Activated CD4-positive, alpha-beta T cell treated with anti-CD3 and anti-CD28 coated beads for 1 hour (primary cell): ENCODE results near the gene BCL3.
A peak's percentile ranks its signal among the peaks of the same experiment; 100 is the strongest.
"Not testable (repeated sequence)": the region's sequence is repeated elsewhere in the genome, so short reads cannot be mapped to it uniquely, and the experiment has no call there.

Experiments
- DNase-seq: peaks from one replicate; pipeline ENCODE4 v3.0.0-alpha.2; 2020

BCL3 gene

DNA sequence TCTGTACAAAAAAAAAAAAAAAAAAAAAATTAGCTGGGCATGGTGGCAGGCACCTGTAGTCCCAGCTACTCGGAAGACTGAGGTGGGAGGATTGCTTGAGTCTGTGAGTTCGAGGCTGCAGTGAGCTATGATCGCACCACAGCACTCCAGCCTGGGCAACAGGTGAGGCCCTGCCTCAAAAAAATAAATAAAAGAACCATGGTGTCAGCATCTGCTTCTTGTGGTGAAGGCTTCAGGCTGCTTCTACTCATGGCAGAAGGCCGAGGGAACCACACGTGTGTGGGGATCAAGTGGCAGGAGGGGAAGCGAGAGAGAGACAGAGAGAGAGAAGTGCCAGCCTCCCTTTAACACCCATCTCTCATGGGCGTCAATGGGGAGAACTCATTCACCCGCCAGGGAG is 13.5 kb downstream of the BCL3 start:
- DNase-seq: no peak

- DNase-seq: no peak
Measured at GRCh38 chr19:44765033-44765948, 16.8 kb downstream of the BCL3 start.

DNA sequence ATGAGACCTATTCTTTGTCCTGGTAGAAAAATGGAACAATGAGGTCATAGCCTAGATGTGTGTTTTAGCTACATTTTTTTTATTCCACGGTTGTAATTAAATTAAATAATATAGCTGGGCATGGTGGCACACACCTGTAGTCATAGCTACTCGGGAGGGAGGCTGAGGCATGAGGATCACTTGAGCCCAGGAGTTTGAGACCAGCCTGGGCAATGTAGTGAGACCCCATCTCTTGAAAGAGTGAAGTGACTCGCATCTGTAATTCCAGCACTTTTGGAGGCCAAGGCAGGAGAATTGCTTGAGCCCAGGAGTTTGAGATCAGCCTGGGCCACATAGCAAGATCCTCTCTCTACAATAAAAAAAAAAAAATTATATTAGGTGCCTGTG is 17.4 kb downstream of the BCL3 start:
- DNase-seq: no peak

DNA sequence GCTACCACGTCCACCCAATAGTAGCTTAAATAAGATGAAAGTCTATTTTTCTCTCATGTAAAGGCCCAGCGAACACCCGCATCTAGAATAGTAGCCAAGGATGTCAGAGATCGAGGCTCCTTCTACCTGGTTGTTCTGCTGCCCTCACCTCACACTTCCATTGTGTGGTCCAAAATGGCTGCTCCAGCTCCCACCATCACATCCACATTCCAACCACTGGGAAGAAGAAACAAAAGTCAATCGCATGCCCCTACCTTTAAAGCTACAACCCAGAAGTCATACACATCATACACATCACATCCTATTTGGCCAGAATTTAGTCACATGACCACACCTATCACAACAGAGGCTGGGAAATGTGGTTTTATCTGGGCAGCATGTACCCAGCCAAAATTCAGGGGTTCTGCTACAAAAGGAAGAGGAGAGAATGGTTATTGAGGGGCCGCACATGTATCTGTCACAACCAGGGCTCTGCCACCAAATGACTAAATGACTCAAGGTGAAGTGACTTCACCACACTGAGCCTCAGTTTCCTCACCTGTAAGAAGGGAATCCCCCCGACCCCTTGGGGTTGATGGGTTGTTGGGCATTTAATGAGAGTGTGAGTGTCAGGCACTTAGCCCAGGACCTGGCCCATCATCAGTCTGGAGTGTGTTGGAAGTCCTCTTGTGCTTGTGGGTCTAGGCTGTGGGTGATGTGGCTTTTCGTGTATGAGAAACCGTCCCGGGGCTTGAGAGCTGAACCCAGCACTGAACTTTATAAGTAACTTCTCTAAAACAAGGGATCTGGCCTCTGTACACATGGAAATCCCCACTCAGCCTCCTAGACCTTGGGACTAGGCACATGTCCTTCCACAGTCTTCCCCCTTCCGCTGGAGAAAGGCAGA is 19.0 kb downstream of the BCL3 start:
- DNase-seq: no peak

DNA sequence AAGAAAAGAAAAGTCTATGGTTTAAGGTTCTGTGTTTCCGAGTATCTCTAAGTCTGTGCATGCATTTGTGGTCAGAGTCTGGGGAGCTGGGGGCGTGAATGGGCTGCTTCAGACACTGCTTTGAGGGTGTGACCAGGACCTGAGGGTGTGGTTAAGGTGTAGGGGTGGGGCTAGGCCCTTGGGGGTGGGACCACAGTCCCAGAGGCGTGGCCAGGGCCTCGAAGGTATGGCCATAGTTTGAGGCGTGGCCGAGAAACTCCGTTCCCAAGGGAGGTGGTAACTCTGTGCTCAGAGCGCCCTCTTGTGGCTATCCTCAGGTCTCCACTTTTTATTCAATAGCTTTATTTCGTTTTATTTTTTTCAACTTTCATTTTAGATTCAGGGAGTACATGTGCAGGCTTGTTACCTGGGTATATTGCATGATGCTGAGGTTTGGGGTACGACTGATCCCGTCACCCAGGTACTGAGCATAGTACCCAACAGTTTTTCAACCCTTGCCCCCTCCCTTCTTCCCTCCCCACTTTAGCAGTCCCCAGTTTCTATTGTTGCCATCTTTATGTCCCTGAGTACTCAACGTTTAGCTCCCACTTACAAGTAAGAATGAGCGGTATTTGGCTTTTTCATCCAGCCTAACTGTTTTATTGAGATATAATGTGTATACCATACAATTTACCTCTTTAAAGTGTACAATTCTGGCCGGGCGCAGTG is 22.2 kb downstream of the BCL3 start:
- DNase-seq: peak; percentile 97

- not testable (repeated sequence) for DNase-seq
Measured at GRCh38 chr19:44772144-44772543, 23.6 kb downstream of the BCL3 start.

GRCh38 chr19:44772959-44773358 is 24.5 kb downstream of the BCL3 start:
- DNase-seq: no peak

DNA sequence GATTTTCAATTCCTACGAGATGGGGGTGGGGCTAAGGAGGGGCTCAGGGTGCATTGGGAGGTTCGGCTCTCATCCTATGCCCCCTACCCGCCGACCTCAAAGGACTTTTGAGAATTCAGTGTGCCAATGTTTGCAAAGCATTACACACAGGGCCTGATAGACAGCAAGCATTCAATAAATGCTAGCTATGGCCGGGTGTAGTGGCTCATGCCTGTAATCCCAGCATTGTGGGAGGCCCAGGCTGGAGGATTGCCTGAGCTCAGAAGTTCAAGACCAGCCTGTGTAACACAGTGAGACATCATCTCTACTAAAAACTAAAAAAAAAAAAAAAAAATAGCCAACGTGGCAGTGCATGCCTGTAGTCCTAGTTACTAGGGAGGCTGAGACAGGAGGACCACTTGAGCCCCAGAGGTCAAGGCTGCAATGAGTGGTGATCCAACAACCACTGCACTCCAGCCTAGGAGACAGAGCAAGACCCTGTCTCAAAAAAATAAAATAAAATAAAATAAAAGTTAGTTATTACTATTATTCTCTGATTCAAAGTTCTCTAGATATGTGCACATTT is 27.2 kb downstream of the BCL3 start:
- DNase-seq: no peak

DNA sequence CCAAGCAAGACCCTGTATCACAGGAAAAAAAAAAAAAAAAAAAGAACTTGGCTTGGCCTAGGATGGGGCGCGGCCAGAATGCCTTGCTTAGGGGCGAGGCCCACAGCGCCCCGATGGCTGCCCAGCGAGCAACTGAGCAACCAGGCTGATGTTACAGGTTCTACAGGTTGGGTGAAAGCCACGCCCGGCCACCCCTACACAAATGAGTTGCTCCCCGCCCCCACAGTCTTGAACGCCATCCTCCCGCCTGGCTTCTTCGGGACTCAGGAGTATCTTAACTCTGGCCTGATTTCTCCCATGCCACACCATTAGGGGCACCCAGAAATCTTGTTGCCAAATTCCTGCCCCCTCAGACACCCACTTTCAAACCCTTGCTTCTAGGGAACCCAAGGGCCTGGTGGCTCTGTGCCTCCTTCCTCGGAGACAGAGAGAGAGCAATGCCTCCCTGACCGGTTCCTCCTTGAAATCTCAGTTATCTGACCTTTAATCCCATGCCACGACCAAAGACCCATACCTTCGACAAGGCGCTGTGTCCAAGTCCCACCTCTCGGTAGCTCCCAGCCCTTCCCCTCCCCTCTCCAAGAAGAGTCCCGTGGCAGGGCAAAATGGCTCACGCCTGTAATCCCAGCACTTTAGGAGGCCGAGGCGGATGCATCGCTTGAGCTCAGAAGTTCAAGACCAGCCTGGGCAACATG is 28.0 kb downstream of the BCL3 start:
- DNase-seq: no peak

- DNase-seq: no peak
Measured at GRCh38 chr19:44777715-44778347, 29.3 kb downstream of the BCL3 start, which contains the start of gene CBLC. Gene CBLC (plus strand): TSS chr19:44777890. CDS start chr19:44777932, 42 bp downstream.

- no peak for DNase-seq
Measured at GRCh38 chr19:44779150-44779549, 30.6 kb downstream of the BCL3 start.

DNA sequence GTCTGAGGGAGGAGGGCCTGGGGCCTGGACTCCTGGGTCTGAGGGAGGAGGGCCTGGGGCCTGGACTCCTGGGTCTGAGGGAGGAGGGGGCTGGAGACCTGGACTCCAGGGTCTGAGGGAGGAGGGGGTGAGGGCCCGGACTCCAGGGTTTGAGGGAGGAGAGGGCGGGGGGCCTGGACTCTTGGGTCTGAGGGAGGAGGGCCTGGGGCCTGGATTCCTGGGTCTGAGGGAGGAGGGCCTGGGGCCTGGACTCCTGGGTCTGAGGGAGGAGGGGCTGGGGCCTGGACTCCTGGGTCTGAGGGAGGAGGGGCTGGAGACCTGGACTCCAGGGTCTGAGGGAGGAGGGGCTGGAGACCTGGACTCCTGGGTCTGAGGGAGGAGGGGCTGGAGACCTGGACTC is 33.2 kb downstream of the BCL3 start:
- DNase-seq: not testable (repeated sequence)

- no peak for DNase-seq
Measured at GRCh38 chr19:44782729-44783128, 34.2 kb downstream of the BCL3 start.

DNA sequence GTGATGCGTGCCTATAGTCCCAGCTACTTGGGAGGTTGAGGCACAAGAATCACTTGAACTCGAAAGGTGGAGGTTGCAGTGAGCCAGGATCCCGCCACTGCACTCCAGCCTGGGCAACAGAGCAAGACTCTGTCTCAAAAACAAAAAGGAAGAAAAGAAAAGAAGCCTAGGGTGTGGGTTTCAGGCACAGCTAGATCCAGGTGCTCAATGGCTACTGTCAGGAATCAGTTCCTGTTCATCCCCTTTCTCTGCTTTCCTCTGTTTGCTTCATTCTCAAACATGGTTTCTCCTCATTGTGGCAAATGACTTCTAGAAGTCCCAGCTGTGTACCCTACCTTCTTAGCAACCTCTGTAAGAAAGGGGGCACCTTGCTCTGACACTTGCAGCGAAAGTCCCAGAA is 35.0 kb downstream of the BCL3 start:
- DNase-seq: no peak

- DNase-seq: no peak
Measured at GRCh38 chr19:44785271-44785670, 36.8 kb downstream of the BCL3 start.

- no peak for DNase-seq
Measured at GRCh38 chr19:44785993-44786392, 37.5 kb downstream of the BCL3 start.

GRCh38 chr19:44788971-44789370 is 40.5 kb downstream of the BCL3 start:
- no peak for DNase-seq

- no peak for DNase-seq
Measured at GRCh38 chr19:44789943-44790483, 41.5 kb downstream of the BCL3 start.

DNA sequence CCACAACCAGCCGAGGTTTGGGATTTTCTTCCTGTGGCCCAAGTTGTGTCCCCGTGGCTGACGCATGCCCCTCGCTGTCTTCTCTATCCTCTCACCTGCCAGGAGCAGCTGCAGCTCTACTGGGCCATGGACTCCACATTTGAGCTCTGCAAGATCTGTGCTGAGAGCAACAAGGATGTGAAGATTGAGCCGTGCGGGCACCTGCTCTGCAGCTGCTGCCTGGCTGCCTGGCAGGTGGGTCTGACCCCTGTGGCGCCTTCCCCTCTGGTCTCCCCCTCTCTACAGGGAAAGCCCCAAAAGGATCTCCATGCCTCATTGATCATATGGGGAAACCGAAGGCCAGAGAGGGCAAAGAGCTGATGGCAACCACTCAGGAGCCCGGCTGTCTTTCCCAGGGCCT is 43.8 kb downstream of the BCL3 start:
- DNase-seq: no peak

DNA sequence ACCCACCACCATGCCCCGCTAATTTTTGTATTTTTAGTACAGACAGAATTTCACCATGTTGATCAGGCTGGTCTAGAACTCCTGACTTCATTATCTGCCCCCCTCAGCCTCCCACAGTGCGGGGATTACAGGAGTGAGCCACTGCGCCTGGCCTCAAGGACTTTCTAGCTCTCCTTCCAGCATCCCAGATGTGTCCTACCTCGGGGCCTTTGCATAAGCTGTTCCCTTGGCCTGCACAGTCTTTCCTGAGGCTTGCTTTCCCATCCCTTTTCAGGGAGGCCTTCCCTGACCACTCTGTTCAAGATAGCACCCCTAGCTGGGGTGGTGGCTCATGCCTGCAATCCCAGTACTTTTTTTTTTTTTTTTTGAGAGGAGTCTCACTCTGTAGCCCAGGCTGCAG is 46.1 kb downstream of the BCL3 start:
- DNase-seq: no peak

GRCh38 chr19:44795398-44795987 is 47.0 kb downstream of the BCL3 start:
- no peak for DNase-seq
